ENCODE data around the gene TBC1D4. TPM values are rescaled to one million over a fixed set of nuclear protein-coding genes. Genes with fewer than 3 reads are reported as not detected.

The TBC1D4 gene
- total RNA-seq, 4 donors from 2014 or later = 14.2 to 32.0 (median 20.6) TPM

DNA sequence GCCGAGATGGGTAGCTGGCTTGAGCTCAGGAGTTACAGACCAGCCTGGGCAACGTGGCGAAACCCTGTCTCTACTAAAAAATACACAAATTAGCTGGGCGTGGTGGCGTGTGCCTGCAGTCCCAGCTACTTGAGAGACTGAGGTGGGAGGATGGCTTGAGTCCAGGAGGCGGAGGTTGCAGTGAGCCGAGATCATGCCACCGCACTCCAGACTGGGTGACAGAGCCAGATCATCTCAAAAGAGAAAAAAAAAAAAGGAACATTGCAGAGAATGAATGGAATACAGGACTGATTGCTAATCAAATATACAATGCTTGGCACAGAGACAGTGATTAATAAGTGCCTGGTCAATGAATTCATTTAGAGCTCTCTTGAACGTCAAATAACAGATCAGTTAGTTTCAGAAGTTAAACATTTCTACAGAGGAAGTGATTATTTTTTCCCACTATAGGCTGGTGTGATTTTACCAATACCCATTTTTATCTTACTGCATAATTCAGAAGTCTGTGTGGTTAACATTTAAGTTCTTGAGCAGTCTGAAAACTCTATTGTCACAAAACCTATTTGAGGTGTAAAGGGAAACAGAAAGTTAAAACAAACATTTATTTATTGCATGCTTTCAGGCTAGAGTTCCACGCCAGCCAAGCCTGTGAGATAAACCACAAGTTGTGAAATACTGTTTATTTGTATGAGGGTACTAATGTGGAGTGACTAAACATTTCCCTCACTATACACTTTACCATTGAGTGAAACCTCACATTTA lies 7.7 kb upstream of the TBC1D4 start:
- H3K27me3 ChIP-seq = peaks cover 0 to 10% (median 0%) of the 10 kb centered on the region in 4 donors

DNA sequence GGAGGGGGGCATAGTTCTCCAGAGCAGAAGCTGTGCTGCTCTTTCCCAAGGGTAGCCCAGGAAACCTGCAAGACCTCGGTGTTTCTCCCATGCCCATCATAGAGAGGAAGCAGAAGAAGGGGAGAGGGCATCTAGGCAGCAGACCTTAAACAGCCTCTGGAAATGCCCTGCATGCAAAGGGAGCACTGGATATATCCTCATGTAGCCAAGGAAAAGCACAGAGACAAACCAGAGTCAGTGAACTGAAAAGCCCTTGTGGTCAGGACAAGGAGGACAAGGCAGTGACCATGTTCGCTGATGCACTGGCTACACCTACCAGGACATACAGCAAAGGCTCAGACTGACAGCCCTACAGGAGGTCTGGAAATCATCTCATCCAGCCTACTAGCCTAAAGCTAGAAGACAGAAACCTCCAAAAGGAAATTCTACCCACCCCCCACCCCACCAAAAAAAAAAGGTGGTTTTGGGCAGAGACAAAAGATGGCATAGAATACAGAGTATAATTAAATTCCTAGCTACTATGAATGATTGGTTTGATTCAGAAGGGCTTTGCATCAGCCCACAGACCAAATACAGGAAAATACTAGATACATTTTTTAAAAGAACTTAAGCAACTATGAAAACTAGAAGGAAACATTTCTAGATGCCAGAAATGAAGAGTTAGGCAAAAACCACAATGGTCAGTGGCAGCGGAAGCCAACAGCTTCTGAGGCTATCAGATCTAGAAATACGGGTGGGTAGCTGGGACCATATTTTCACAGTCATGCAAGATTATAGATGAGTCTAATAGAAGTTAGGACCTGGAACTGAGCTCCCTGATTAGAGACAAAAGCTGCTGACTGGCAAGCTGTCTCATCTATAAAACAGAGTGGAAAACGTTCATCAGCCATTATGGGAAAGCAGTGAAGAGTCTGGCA lies 4.4 kb upstream of the TBC1D4 start:
- Histone ChIP-seq H3K27ac (replicated peaks in 1 of 4) (no peak overlapping the region), H3K36me3 (no peaks in the 10 kb centered on the region), H3K4me3 (no peak overlapping the region), H3K27me3 (peaks cover 0 to 10% (median 0%) of the 10 kb centered on the region in 4 donors), H3K4me1 (peaks cover 0 to 5% (median 2%) of the 10 kb centered on the region in 4 donors), H3K9me3 (no peaks in the 10 kb centered on the region)
- no peak for DNase-seq (ENCODE audit: extremely low spot score)
- intact Hi-C loops (cut with DNase I) = no loop called here
- WGBS = 70% methylated on average over 5 of the region's 5 CpGs
- TF ChIP-seq, protein P1, sequence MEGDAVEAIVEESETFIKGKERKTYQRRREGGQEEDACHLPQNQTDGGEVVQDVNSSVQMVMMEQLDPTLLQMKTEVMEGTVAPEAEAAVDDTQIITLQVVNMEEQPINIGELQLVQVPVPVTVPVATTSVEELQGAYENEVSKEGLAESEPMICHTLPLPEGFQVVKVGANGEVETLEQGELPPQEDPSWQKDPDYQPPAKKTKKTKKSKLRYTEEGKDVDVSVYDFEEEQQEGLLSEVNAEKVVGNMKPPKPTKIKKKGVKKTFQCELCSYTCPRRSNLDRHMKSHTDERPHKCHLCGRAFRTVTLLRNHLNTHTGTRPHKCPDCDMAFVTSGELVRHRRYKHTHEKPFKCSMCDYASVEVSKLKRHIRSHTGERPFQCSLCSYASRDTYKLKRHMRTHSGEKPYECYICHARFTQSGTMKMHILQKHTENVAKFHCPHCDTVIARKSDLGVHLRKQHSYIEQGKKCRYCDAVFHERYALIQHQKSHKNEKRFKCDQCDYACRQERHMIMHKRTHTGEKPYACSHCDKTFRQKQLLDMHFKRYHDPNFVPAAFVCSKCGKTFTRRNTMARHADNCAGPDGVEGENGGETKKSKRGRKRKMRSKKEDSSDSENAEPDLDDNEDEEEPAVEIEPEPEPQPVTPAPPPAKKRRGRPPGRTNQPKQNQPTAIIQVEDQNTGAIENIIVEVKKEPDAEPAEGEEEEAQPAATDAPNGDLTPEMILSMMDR (IDR thresholded peaks at IDR 0.05) = no peak
- no peak for TF ChIP-seq EP300 (IDR thresholded peaks at IDR 0.05)
- TF ChIP-seq POLR2AphosphoS5 (IDR thresholded peaks at IDR 0.05) = no peak
- TF ChIP-seq POLR2A (IDR thresholded peaks at IDR 0.05; ENCODE audit: low read depth) = no peak

More for the DNA sequence above, 7.7 kb upstream of the TBC1D4 start:
- DNase-seq (ENCODE audit: extremely low spot score) = no peak
- WGBS = 70% methylated on average over 10 of the region's 10 CpGs
- intact Hi-C loops (cut with DNase I) = no loop called here
- no peaks in the 10 kb centered on the region for H3K9me3 ChIP-seq
- H3K4me3 ChIP-seq = no peak overlapping the region
- no peak overlapping the region for H3K27ac ChIP-seq (replicated peaks in 1 of 4)
- TF ChIP-seq POLR2AphosphoS5 (IDR thresholded peaks at IDR 0.05) (no peak), POLR2A (IDR thresholded peaks at IDR 0.05; ENCODE audit: low read depth) (no peak), EP300 (IDR thresholded peaks at IDR 0.05) (no peak)
- TF ChIP-seq, protein P1 (IDR thresholded peaks at IDR 0.05) = no peak
- H3K4me1 ChIP-seq = no peaks in the 10 kb centered on the region
- H3K36me3 ChIP-seq = no peaks in the 10 kb centered on the region

DNA sequence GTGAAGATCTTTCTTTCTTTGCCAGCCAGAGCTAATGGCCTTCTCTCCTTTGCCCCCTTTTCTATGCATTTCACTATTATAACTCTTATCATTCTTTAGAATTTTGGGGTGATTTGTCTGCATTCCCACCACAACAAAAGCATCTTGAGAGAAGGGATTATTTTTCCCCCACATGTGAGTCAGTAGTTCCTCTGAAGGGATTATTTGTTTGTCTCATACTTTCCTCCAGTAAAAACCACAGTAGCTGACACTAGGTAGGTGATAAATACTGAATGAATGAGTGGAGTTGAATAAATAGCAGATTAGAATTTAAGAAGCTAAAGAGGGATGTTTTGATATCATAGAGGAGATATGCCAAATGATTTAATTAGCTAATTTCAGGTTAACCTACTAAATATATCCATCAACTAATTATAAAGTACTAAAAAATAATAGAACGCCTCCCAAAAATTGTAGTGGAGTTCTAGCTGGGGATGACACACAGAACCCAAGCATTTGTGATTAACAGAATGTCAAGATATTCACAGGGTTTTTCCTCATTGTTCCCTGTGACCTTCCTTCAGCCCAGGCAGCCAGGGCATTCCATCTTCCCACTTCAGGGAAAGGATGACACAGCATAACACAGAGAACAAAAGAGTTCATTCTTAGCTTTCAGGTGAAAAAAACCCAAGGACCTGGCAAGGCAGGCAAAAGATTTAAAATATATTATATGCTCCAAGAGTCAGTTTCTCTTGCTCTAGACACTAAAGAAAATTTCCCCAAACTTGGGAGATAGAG lies 3.5 kb upstream of the TBC1D4 start:
- TF ChIP-seq EP300 (IDR thresholded peaks at IDR 0.05) = no peak
- TF ChIP-seq, protein P1 (IDR thresholded peaks at IDR 0.05) = no peak
- TF ChIP-seq POLR2AphosphoS5 (IDR thresholded peaks at IDR 0.05) = no peak
- TF ChIP-seq POLR2A (IDR thresholded peaks at IDR 0.05; ENCODE audit: low read depth) = no peak
- DNase-seq (ENCODE audit: extremely low spot score) = no peak
- Histone ChIP-seq H3K4me3 (no peak overlapping the region), H3K36me3 (no peaks in the 10 kb centered on the region), H3K9me3 (no peaks in the 10 kb centered on the region), H3K27me3 (peaks cover 0 to 10% (median 0%) of the 10 kb centered on the region in 4 donors), H3K4me1 (peaks cover 0 to 10% (median 7%) of the 10 kb centered on the region in 4 donors), H3K27ac (replicated peaks in 1 of 4) (no peak overlapping the region)
- 90% methylated on average over 1 of the region's 1 CpG for WGBS
- intact Hi-C loops (cut with DNase I) = no loop called here

DNA sequence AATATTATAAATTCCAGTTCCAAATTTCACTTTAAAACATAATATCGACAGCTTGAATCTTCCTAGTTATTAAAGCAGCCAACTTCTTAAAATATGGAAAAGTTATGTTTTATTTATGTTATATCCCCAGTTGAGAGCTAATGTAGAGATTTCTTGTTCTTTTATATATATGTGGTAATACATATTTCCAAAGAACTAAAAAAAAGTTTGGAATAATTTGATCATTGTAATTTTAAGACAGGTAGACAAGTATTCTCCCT lies 781 bp upstream of the TBC1D4 start:
- H3K4me3 ChIP-seq = peak overlapping the region; percentile 79 to 94 (median 86)
- no peaks in the 10 kb centered on the region for H3K27me3 ChIP-seq
- TF ChIP-seq, protein P1 (IDR thresholded peaks at IDR 0.05) = no peak
- TF ChIP-seq POLR2AphosphoS5 (IDR thresholded peaks at IDR 0.05) = no peak
- no peak for TF ChIP-seq POLR2A (IDR thresholded peaks at IDR 0.05; ENCODE audit: low read depth)
- TF ChIP-seq EP300 (IDR thresholded peaks at IDR 0.05) = no peak
- H3K9me3 ChIP-seq = no peaks in the 10 kb centered on the region
- peaks cover 0 to 32% (median 23%) of the 10 kb centered on the region in 4 donors for H3K4me1 ChIP-seq
- intact Hi-C loops (cut with DNase I) = loop anchor here (2.0 to 5.0 kb wide), 3 partner anchors 55 to 110 kb away; partner anchors contain the start of gene COMMD6
- 2% methylated on average over 1 of the region's 1 CpG for WGBS
- peak overlapping the region; percentile 70 to 83 (median 78) for H3K27ac ChIP-seq (replicated peaks in 1 of 4)
- DNase-seq (ENCODE audit: extremely low spot score) = no peak
- H3K36me3 ChIP-seq = no peaks in the 10 kb centered on the region

Measured in esophagus muscularis mucosa (tissue), 4 donors.